ENCODE measurements around the gene SLC34A1. TPM values are rescaled to one million over a fixed set of nuclear protein-coding genes. Genes with fewer than 3 reads are reported as not detected.
A peak's percentile ranks its signal among the peaks of the same experiment; 100 is the strongest.

SLC34A1 gene
- total and polyA plus RNA-seq, 2 of the 13 experiments (the other 11 are each of a cell fraction or from before 2014, with no cell fraction given) = 0.03 to 0.20 TPM

DNA sequence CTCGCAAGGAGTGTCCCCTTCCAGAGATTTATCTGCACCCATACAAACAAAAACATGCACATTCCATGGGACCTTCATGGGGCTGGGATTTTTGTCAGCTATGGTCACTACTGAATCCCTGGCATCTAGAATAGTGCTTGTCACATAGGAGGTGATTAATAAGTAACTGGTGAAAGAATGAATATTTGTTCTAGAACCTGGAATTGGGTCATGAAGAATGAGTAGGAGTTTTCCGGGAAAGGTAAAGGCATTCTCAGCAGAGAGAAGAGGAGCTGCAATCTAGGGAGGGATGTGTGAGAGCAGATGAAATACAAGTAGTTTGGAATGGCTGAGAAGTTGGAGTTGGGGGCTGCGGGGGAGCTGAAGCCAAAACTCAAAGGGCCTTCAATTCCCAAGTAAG is 30.0 kb upstream of the SLC34A1 start (continued):
- TF ChIP-seq ZNF260 (CRISPR knock-in tag; IDR thresholded peaks at IDR 0.05; ENCODE audit: borderline replicate concordance, low read depth) (no peak), HNRNPH1 (optimal IDR thresholded peaks at IDR 0.05; ENCODE audit: low read depth, low read length) (no peak), CHD2 (IDR thresholded peaks at IDR 0.05; ENCODE audit: low read depth, low read length) (no peak), KLF13 (CRISPR knock-in tag; IDR thresholded peaks at IDR 0.05) (no peak), ZNF567 (CRISPR knock-in tag; IDR thresholded peaks at IDR 0.05; ENCODE audit: borderline replicate concordance) (no peak), JUND (CRISPR knock-in tag; IDR thresholded peaks at IDR 0.05) (no peak), ZNF335 (CRISPR knock-in tag; IDR thresholded peaks at IDR 0.05) (no peak), TEAD2 (CRISPR knock-in tag; IDR thresholded peaks at IDR 0.05) (no peak), FOXJ3 (CRISPR knock-in tag; IDR thresholded peaks at IDR 0.05; ENCODE audit: borderline replicate concordance) (no peak), ERF (CRISPR knock-in tag; IDR thresholded peaks at IDR 0.05) (no peak), SMC3 (IDR thresholded peaks at IDR 0.05; ENCODE audit: low read length) (peak; percentile 12; the same call in 1 of the 2 replicates), ZNF354B (CRISPR knock-in tag; IDR thresholded peaks at IDR 0.05) (no peak), CCAR2 (optimal IDR thresholded peaks at IDR 0.05; ENCODE audit: low read depth, low read length) (no peak), ZNF326 (CRISPR knock-in tag; IDR thresholded peaks at IDR 0.05; ENCODE audit: borderline replicate concordance) (no peak), FOSL2 (CRISPR knock-in tag; IDR thresholded peaks at IDR 0.05) (peak; percentile 64), EEA1 (CRISPR knock-in tag; IDR thresholded peaks at IDR 0.05; ENCODE audit: borderline replicate concordance) (no peak), NFYC (CRISPR knock-in tag; IDR thresholded peaks at IDR 0.05) (no peak), ZNF33A (CRISPR knock-in tag; IDR thresholded peaks at IDR 0.05; ENCODE audit: borderline replicate concordance) (no peak), TBX2 (CRISPR knock-in tag; IDR thresholded peaks at IDR 0.05; ENCODE audit: borderline replicate concordance) (no peak), RARG (CRISPR knock-in tag; IDR thresholded peaks at IDR 0.05; ENCODE audit: low read depth) (no peak), IRX3 (CRISPR knock-in tag; IDR thresholded peaks at IDR 0.05; ENCODE audit: borderline replicate concordance, low read depth) (no peak)
- TF ChIP-seq, protein P1, sequence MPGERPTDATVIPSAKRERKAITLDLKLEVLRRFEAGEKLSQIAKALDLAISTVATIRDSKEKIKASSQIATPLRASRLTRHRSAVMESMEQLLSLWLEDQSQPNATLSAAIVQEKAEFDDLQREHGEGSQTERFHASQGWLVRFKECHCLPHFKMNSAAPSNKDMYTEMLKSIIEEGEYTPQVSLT (CRISPR knock-in tag; IDR thresholded peaks at IDR 0.05; ENCODE audit: borderline replicate concordance, low read depth) = no peak
- TF ChIP-seq, protein P2, sequence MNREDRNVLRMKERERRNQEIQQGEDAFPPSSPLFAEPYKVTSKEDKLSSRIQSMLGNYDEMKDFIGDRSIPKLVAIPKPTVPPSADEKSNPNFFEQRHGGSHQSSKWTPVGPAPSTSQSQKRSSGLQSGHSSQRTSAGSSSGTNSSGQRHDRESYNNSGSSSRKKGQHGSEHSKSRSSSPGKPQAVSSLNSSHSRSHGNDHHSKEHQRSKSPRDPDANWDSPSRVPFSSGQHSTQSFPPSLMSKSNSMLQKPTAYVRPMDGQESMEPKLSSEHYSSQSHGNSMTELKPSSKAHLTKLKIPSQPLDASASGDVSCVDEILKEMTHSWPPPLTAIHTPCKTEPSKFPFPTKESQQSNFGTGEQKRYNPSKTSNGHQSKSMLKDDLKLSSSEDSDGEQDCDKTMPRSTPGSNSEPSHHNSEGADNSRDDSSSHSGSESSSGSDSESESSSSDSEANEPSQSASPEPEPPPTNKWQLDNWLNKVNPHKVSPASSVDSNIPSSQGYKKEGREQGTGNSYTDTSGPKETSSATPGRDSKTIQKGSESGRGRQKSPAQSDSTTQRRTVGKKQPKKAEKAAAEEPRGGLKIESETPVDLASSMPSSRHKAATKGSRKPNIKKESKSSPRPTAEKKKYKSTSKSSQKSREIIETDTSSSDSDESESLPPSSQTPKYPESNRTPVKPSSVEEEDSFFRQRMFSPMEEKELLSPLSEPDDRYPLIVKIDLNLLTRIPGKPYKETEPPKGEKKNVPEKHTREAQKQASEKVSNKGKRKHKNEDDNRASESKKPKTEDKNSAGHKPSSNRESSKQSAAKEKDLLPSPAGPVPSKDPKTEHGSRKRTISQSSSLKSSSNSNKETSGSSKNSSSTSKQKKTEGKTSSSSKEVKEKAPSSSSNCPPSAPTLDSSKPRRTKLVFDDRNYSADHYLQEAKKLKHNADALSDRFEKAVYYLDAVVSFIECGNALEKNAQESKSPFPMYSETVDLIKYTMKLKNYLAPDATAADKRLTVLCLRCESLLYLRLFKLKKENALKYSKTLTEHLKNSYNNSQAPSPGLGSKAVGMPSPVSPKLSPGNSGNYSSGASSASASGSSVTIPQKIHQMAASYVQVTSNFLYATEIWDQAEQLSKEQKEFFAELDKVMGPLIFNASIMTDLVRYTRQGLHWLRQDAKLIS (CRISPR knock-in tag; IDR thresholded peaks at IDR 0.05) = no peak
- TF ChIP-seq, protein P3, sequence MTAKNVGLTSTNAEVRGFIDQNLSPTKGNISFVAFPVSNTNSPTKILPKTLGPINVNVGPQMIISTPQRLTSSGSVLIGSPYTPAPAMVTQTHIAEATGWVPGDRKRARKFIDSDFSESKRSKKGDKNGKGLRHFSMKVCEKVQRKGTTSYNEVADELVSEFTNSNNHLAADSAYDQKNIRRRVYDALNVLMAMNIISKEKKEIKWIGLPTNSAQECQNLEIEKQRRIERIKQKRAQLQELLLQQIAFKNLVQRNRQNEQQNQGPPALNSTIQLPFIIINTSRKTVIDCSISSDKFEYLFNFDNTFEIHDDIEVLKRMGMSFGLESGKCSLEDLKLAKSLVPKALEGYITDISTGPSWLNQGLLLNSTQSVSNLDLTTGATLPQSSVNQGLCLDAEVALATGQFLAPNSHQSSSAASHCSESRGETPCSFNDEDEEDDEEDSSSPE (CRISPR knock-in tag; IDR thresholded peaks at IDR 0.05) = no peak
- TF ChIP-seq, protein P4, sequence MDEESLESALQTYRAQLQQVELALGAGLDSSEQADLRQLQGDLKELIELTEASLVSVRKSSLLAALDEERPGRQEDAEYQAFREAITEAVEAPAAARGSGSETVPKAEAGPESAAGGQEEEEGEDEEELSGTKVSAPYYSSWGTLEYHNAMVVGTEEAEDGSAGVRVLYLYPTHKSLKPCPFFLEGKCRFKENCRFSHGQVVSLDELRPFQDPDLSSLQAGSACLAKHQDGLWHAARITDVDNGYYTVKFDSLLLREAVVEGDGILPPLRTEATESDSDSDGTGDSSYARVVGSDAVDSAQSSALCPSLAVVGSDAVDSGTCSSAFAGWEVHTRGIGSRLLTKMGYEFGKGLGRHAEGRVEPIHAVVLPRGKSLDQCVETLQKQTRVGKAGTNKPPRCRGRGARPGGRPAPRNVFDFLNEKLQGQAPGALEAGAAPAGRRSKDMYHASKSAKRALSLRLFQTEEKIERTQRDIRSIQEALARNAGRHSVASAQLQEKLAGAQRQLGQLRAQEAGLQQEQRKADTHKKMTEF (CRISPR knock-in tag; IDR thresholded peaks at IDR 0.05) = peak; percentile 34; the same call in 1 of the 2 replicates
